Measurements from ENCODE around the gene KRTAP2-3.

DNA sequence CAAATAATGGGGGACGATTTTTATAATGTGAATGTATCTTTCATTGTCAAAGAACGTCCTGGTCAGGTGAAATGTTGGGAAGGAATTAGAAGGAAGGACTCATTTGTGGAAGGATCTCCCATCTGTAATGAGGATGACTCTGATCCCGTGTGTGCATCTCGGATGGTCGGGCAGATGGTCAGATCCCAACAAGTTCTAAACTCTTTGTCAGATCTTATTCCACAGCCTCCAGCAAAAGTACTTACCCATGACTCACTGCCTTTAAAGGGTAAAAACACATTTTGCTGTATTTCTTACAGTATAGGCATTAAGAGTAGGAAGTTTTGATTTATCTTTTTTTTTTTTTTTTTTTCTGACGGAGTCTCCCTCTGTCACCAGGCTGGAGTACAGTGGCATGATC, 38.6 kb upstream of the KRTAP2-3 start:
- TF ChIP-seq CTCF (conservative IDR thresholded peaks at IDR 0.05; ENCODE audit: low read length) (no peak), EZH2phosphoT487 (IDR thresholded peaks at IDR 0.05; ENCODE audit: borderline replicate concordance, low read depth, low read length) (no peak)

Measured in OCI-LY7 (cell line).